ENCODE results near the gene ADA.
"Not testable (repeated sequence)": the region's sequence is repeated elsewhere in the genome, so short reads cannot be mapped to it uniquely, and the experiment has no call there.

Gene ADA

GRCh38 chr20:44600301-44600700 lies 51.2 kb downstream of the ADA start:
- DNase-seq (ENCODE audit: low read depth, low spot score): no peak

DNA sequence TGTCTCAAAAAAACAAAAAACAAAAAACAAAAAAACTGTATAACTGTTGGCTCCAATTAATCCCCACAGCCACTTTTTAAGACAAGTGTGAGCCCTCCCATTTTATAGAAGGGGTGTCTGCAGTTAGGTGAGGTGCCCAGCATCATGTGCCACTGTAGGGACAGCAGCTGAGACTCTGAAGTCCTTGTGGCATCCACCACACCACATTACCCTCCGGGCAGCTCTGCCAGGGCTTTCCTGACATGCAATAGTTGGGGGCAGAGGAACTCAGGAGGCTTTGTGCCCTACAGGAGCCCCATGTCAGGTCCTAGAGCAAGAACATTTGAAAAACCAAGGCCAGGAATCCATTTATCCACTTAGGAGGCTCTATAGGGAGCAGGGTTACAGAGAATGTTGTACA lies 51.8 kb downstream of the ADA start:
- no peak for DNase-seq (ENCODE audit: low read depth, low spot score)

GRCh38 chr20:44598423-44599305 lies 52.8 kb downstream of the ADA start:
- no peak for DNase-seq (ENCODE audit: low read depth, low spot score)

- no peak for DNase-seq (ENCODE audit: low read depth, low spot score)
Measured at GRCh38 chr20:44597930-44598329, 53.6 kb downstream of the ADA start.

DNA sequence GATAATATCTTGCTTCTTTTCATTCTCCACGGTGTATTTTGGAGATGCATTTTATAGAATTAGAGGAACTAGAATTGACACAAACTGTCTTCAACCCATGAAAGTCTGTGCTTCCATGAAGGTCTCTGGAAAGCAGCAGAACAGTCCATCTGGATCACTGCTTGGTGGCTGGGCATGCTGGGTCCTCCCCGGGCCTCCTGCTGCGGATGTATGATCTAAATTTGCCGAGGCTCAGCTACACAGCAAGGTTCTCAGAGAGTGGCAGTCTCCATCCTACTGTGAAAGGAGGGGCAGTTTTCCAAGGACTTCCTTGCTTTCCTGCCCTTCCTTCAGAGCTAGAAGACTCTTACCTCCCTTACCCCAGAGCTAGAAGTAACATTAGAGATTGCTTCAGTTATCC lies 54.0 kb downstream of the ADA start:
- no peak for DNase-seq (ENCODE audit: low read depth, low spot score)

- DNase-seq (ENCODE audit: low read depth, low spot score): no peak
Measured at GRCh38 chr20:44596876-44597275, 54.6 kb downstream of the ADA start.

- DNase-seq (ENCODE audit: low read depth, low spot score): no peak
Measured at GRCh38 chr20:44596010-44596409, 55.5 kb downstream of the ADA start.

DNA sequence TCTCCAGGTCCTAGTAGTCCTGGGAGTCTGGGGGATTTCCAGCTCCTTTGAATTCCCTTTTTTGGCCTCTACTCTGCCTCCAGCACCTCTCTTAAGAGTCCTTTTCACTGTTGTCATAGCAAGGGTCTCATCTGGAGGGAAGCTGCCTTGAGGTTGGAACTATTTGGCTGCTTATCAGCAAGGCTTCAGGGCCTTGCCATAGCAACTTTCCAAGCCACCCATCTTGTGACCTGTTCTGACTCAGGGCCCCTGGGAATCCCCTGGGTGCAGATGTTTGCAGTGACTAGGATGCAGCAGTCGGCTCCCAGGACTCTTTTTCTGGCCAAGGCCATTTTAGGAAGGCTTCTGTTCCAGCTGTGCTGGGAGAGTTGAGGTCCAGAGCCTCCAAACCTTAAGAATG lies 56.8 kb downstream of the ADA start:
- DNase-seq (ENCODE audit: low read depth, low spot score): no peak

GRCh38 chr20:44593751-44594150 lies 57.7 kb downstream of the ADA start:
- DNase-seq (ENCODE audit: low read depth, low spot score): no peak

DNA sequence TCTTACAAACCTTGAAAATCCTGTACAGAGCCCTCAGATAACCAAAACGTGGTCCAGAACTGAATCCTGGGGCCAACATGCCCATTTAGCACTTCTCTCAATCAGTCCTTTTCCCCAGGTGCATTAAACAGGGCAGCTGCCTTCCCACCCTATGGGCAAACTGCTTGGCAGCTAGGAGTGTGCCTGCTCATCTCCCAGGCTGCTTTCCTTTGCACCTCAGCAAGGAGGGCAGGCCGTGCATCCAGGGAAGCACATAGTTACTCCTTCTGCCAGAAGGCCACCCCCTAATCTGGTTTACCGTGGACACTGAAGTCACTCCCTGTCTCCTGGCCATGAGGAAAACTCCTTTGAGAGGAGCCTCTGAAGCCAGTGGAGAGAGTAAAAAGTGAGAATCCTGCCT lies 59.1 kb downstream of the ADA start:
- no peak for DNase-seq (ENCODE audit: low read depth, low spot score)

GRCh38 chr20:44590980-44591778 lies 60.3 kb downstream of the ADA start:
- DNase-seq (ENCODE audit: low read depth, low spot score): no peak

- no peak for DNase-seq (ENCODE audit: low read depth, low spot score)
Measured at GRCh38 chr20:44589537-44589936, 62.0 kb downstream of the ADA start.

DNA sequence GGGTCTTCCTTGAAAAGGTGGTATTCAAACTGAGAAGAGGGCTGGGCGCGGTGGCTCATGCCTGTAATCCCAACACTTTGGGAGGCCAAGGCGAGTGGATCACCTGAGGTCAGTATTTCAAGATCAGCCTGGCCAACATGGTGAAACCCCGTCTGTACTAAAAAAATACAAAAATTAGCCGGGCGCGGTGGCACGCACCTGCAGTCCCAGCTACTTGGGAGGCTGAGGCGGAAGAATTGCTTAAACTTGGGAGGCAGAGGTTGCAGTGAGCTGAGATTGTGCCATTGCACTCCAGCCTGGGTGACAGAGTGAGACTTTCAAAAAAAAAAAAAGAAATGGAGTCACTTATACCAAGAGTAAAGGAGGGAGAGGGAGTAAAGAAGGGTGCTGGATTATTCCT lies 63.2 kb downstream of the ADA start:
- DNase-seq (ENCODE audit: low read depth, low spot score): not testable (repeated sequence)

GRCh38 chr20:44587035-44587980 lies 64.2 kb downstream of the ADA start:
- no peak for DNase-seq (ENCODE audit: low read depth, low spot score)

DNA sequence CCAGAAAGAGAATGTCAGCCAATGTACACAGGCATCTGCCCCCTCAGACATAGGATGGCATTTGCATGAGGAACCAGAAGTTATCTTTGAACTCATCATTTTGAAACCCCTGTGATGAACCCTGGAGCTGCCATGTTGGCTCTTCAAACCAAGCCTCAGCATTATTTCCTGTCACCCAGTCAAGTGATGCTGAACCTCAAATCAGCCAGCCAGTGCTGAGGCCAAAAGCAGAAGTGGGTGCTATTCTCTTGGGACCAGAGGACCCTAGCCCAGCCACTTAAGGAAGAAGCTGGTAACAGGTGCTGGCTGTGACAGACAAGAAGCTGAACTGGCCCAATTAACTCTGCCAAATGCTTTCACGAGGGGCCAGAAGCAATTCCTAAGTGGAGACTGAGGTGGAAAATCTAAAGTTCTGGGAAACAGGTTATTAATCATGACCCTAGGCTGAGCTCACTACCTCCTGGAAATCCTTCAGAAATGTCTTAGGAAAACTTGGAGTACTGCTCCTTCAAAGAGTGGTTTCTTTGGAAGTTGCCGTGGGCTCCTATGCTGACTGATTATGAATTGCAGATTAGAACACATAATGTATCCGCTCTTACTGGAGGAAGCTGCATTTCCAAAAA lies 65.1 kb downstream of the ADA start:
- DNase-seq (ENCODE audit: low read depth, low spot score): no peak

DNA sequence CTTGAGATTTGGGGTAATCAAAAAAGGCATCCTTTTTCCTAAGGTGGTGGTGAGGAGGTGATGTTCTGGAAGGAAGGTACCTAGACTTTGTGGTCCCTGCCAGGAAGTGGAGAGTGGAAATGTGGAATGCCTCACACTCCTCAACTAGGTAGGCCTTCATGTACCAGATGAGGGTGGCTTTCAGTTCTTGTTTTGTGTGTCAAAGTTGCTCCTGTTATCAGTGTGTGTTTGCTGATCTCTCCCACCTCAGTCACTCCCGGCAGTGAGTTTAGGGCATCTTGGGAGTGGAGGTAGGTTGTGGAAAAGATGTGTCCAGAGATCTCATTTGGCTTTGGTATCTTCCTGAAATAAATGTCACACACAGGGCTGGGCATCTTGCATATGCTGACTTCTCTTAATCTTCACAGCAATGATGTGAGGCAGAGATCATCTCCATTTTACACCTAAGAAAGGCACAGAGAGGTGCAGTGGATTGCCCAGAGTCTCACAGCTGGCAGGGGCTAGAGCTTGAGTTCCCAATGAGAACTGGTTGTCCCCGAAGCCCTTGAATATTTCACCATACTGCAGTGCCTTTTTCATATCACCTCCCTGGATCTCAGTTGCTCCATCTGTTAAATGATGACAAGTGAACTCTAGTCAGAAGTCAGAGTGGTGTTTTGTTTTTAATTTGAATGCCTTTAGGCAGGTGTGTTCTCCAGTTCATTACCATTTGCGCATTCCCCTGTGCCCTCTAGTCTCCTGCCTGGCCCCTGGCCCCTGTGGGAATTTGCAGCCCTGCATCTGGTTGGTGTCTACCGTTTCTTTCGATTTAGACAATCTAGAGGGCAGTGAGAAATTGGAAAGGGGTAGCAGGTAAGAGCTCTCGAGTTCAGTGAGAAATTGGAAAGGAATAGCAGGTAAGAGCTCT lies 66.2 kb downstream of the ADA start:
- DNase-seq (ENCODE audit: low read depth, low spot score): no peak

DNA sequence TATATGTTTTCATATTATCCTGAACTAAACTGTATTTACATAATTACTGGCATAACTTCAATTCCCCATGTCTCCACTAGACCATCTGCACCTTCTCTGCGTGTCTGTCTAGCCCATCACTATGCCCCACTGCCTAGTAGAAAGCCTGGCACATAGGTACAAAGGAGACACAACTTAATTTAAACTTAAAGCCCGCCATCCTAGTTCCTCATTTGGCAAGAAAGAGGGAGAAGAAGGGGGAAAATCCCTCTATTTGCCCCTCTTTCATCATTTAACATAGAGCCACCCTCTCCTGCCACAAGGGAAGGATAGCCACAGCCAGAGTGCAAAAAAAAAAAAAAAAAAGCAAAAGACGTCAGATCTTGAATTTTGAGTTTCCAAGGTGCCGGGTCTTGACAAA lies 67.3 kb downstream of the ADA start:
- DNase-seq (ENCODE audit: low read depth, low spot score): no peak

DNA sequence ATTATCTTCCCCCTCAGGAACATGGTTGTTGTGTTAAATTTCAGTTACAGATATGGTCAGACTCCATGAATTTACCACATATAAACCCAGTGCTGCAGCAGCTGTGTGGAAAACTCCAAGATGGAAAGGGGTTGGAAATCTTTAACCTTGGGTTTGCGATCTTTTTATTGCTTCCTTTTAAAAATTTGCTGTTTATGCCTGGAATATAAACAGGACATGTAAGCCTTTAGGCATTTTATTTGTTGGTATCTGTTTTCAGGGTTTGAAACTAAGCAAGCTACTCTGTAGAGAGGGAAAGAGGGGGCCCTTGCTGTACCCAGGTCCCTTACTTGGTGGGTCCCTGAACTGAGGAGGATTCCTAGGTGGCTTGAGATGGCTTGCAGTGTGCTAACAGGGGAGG lies 68.3 kb downstream of the ADA start:
- no peak for DNase-seq (ENCODE audit: low read depth, low spot score)

- no peak for DNase-seq (ENCODE audit: low read depth, low spot score)
Measured at GRCh38 chr20:44582311-44583025, 69.0 kb downstream of the ADA start, which contains the start of gene PKIG. Gene PKIG (plus strand): TSS chr20:44582579. CDS start chr20:44614557, 31,978 bp downstream.

Measured in activated naive CD8-positive, alpha-beta T cell treated with anti-CD3 and anti-CD28 coated beads, Interleukin-2, amount 50 U/mL, for 16 hours (primary cell).